GM18511 (cell line): Measurements from ENCODE around the gene MAP3K4.
A peak's percentile ranks its signal among the peaks of the same experiment; 100 is the strongest.

Experiments used
- ATAC-seq: cut with Tn5 transposase; IDR thresholded peaks from one replicate; pipeline ENCODE4 v1.9.1; 2021; ENCODE audit warnings: mild to moderate bottlenecking, moderate library complexity; ENCODE audit not compliant: unreplicated experiment

Gene MAP3K4

GRCh38 chr6:160991406-160992060, at the start of gene MAP3K4:
MAP3K4 (plus strand) TSS chr6:160991769; CDS start chr6:160991932, 163 bp downstream.
- ATAC-seq = peak; percentile 71

DNA sequence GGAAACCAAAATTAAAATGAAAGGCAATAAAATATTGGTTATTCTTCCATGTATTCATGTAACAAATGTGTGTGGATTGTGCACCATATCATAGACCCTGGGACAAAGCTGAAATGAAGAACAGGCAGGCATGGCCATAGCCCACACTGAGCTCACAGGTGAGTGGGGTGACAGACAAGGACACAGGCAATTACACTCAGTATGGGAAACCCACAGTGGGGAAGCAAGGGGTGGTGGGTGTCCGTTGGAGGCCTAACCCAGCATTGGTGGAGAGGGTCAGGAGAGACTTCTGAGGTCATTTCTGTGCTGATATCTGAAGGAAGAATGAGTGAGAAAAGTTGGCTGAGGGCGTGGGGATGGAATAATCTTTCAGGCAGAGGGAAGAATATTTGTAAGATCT, 47.6 kb upstream of the MAP3K4 start:
- no peak for ATAC-seq

- ATAC-seq = no peak
These were observed 45.9 kb upstream of the MAP3K4 start for GRCh38 chr6:160945516-160946177.

DNA sequence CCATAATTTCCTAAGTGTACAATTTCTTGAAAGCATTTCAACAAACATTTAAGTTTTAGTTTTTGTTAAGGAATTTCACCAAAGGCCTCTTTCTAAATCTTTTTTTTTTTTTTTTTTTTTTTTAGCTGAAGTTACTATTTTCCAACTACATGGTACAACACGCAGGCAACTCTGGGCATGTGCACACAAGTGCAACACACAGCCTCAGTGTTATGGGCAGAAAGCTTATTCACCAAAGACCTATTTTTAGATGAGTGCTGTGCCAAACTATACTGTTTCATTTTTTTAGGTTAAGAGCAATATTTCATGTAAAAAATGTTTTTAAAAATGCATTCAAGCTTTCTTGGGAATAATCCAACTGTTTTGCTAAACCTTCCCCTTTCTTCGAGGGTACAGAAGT, 42.0 kb upstream of the MAP3K4 start:
- ATAC-seq = no peak

- ATAC-seq = no peak
These were observed 41.1 kb upstream of the MAP3K4 start for GRCh38 chr6:160950507-160950906.

DNA sequence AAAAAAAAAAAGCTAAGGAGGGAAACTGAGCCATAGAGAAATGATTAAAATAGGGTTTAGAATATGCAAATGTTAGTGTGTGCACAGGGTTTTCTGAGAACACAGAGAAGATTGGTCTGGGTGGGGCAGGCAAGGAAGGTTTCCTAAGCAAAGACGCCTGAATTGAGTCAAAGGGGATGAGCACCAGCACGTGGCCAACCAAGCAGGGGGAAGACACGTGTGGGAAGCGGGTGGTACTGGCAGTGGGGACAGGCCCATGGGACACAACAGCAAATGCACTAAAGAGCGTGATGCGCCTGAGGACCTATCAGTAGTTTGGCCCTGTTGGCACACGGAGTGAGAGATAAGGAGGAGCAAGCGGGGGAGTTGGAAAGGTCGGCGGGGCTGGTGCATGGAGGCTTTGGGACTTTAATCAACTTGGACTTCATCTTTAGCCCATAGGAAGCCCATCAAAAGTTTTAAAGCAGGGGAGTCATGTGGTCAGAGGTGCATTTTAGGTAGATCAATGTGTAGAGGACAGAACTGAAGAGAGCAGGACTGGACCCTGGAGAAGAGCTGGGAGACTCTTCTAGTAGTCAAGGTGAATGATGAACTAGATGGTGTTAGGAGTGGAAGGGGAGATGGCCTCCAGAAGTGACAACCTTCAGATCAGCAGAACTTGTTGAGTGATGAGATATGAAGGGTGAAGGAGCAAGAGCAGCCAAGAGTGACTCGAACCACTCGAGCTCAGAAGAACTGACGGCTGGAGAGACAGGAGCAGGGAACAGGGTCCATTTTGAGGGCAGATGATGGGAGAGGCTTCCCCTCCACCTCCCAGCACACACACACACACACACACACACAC, 40.2 kb upstream of the MAP3K4 start:
- ATAC-seq = no peak

DNA sequence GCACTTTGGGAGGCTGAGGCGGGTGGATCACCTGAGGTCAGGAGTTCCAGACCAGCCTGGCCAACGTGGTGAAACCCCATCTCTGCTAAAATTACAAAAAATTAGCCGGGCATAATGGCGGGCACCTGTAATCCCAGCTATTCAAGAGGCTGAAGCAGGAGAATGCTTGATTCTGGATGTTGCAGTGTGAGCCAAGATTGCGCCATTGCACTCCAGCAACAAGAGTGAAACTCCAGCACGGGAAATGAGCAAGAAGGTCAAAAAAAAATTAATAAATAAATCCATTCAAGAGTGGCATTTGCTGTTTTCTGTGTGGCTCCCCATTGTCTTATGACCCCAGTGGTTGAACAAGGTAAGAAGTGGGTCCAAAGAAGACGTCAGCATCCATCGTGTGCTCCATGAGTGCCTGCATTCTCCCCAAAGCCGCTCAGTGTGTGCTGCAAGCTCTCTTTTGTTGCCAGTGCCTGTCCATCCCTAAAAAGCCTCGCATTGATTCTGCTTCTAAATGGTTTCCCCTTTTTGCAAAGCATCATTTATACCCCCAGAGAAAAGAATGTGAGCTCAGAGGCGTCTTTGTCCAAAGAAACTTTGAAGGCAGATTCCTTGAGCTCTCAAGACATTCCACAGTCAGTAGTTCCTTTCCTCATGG, 38.8 kb upstream of the MAP3K4 start:
- no peak for ATAC-seq

DNA sequence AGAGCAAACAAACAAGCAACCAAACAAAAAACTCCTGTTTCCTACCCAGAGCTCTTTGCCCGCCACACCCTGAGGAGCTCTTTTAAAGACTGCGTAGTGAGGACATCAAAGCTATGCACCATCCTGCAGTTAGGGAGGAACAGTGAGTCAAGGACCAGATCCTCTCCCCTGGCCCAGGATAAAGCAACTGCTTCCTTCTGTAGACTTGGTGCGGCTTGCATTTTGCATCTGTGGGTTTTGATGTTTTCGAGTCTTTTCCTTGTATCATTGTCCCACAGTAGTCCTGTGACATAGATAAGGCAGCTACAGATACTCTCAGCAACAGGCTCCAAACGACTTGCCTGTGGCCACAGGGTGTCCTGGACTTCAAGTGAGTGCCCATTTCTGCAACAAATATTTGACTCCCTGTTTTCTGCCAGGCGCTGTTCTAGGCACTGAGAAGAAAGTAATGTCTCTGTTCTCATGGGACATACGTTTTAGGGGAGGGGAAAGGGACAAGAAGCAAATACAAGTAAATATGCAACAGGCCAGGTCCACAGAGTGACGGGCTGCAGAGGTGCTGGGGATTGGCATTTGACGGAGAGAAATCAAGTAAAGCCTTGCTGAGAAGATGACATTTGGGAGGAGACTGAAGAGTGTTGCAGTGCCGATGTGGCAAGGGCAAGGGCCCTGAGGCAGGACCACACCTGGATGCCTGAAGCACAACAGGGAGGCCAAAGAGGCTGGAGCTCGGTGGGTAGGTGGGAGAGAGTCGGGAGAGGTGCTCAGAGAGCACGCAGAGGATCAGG, 35.9 kb upstream of the MAP3K4 start:
- no peak for ATAC-seq

DNA sequence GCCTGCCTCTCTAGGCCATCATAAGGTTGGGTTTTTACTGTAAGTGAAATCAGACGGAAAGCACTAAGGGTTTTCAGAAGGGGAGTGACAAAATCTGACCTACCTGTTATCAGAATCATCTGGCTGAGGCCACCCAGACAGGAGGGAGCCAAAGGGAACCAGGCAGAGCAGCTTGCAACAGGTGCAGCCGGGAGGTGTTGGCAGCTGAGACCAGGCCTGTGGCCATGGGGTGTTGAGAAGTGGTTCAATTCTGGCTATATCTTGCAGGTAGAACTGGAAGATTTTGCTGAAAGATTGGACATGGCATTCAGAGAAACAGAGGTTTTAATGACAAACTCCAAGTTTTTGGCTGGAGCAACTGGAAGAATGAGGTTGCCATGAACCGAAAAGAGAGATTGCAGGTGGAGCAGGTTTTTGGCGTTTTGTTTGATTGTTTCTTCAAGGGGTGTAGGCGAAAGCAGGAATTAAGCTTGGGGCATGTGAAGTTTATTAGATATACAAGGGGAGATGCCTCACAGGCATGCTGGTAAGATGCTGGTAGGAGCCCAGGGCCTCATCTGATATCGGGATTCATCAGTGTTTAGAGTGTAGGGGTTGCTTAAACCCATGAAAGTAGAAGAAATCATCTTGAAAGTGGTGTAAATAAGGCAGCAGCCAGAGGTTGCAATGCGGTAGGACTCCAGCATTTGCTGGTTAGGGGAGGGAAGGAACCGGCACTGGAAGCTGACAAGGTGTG, 35.1 kb upstream of the MAP3K4 start:
- ATAC-seq = no peak

- no peak for ATAC-seq
These were observed 31.7 kb upstream of the MAP3K4 start for GRCh38 chr6:160959726-160960435.

- no peak for ATAC-seq
These were observed 30.7 kb upstream of the MAP3K4 start for GRCh38 chr6:160960839-160961238.

DNA sequence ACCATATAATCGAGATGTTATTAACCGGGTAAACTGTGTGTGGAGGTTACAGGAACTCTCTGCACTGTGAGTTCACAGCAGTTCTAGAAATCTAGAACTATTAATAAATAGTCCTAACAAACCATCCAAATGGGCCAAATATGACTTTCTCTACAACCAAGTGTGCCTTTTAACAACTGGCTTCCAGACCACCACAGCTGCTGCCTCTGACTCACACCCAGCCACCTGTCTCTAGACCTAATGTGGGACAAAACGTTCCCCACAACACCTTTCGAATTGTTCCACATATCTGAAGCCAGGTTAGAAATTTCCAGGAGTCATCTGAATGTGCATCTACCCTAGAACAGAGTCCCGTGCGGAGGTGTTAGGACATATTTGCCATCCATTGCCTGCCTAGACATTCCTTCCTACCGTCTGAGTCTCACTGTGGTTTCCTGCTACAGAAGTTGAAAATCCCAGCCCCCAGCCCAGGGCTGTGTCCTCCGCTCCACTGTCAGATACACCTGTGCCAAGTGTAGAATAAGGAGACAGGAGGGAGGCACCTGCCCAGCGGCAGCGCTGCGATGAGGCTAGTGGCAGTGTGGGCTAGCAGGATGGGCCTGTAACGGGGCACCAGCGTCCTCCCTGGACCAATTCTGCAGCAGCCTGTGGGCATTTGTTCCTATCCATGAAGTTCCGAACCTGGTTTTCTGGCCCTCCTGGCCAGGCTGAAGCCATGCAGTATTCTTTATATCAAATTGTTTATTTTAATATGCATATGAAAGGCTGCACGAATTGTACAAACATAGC, 28.5 kb upstream of the MAP3K4 start:
- ATAC-seq = no peak

GRCh38 chr6:160963651-160964050, 27.9 kb upstream of the MAP3K4 start:
- ATAC-seq = no peak

DNA sequence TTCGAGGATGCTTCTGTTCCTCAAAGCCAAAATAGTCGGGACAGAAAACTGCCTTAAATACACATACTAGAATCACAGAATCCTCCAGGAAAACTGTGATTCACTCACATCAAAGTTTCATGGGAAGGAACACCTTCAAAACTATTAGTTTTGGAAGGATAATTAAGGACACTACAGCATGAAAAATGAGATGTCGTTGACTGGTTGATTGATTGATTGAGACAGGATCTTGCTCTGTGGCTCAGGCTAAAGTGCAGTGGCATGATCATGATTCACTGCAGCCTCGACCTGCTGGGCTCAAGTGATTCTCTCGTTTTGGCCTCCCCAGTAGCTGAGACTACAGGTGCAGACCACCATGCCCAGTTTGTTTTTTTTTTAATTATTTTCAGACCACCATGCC, 25.7 kb upstream of the MAP3K4 start:
- ATAC-seq = no peak

- no peak for ATAC-seq
These were observed 24.9 kb upstream of the MAP3K4 start for GRCh38 chr6:160966493-160967229.

- ATAC-seq = no peak
These were observed 24.2 kb upstream of the MAP3K4 start for GRCh38 chr6:160967351-160967750.

GRCh38 chr6:160967833-160968232, 23.7 kb upstream of the MAP3K4 start:
- no peak for ATAC-seq

GRCh38 chr6:160971171-160971570, 20.4 kb upstream of the MAP3K4 start:
- no peak for ATAC-seq
